ENCODE measurements around the gene SMCO4. TPM values are rescaled to one million over a fixed set of nuclear protein-coding genes. Genes with fewer than 3 reads are reported as not detected.
A peak's percentile ranks its signal among the peaks of the same experiment; 100 is the strongest.

The SMCO4 gene
- total RNA-seq, 6 experiments from 2014 or later = 43.5 to 106 (median 51.8) TPM

GRCh38 chr11:93574638-93575220 lies 31.5 kb upstream of the SMCO4 start:
- Histone ChIP-seq H3K4me1 (peaks cover 0 to 18% (median 8%) of the 10 kb centered on the region in 4 donors), H3K27me3 (no peaks in the 10 kb centered on the region), H3K36me3 (no peaks in the 10 kb centered on the region), H3K27ac (no peak overlapping the region), H3K9me3 (peaks cover 0 to 2% (median 0%) of the 10 kb centered on the region in 4 donors), H3K4me3 (no peak overlapping the region)
- intact Hi-C loops (cut with DNase I) = no loop called here
- no peak for TF ChIP-seq CTCF (IDR thresholded peaks at IDR 0.05)
- TF ChIP-seq POLR2A (IDR thresholded peaks at IDR 0.05) = no peak
- DNase-seq (no peak), ATAC-seq (no peak)
- 88% methylated on average over 2 of the region's 2 CpGs for WGBS (ENCODE audit: insufficient coverage, low coverage, low lambda C conversion rate, missing lambda C conversion rate)

DNA sequence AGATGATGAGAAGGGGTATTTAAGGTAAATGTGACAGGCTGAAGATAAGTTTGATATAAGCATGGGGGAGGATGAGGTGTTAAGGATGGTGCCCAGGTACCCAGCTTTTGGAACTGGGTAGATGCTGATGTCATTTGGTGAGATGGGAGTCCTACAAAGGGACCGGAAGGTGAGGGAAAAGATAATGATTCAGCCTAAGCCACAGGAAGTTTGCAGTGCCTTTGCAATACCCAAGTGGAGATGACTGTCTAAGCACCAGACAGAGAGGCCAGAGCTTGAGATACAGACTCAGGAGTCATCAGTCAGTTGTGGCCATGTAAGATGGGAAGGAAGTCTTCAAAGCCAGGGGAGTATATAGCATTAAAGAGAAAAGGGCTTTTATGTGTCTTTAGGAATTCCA lies 30.0 kb upstream of the SMCO4 start:
- ATAC-seq = no peak
- H3K4me1 ChIP-seq = peaks cover 0 to 31% (median 16%) of the 10 kb centered on the region in 4 donors
- WGBS (ENCODE audit: insufficient coverage, low coverage, low lambda C conversion rate, missing lambda C conversion rate) = 64% methylated on average over 1 of the region's 1 CpG
- H3K9me3 ChIP-seq = no peaks in the 10 kb centered on the region
- H3K27me3 ChIP-seq = no peaks in the 10 kb centered on the region
- no peaks in the 10 kb centered on the region for H3K36me3 ChIP-seq
- no peak for TF ChIP-seq POLR2A (IDR thresholded peaks at IDR 0.05)
- no peak for TF ChIP-seq CTCF (IDR thresholded peaks at IDR 0.05)
- no peak overlapping the region for H3K4me3 ChIP-seq
- H3K27ac ChIP-seq = no peak overlapping the region
- intact Hi-C loops (cut with DNase I) = no loop called here
- DNase-seq = no peak

- Histone ChIP-seq H3K27me3 (no peaks in the 10 kb centered on the region), H3K27ac (no peak overlapping the region), H3K4me3 (no peak overlapping the region), H3K4me1 (peaks cover 0 to 37% (median 18%) of the 10 kb centered on the region in 4 donors), H3K36me3 (no peaks in the 10 kb centered on the region), H3K9me3 (no peaks in the 10 kb centered on the region)
- no peak for ATAC-seq
- TF ChIP-seq CTCF (IDR thresholded peaks at IDR 0.05) (no peak), POLR2A (IDR thresholded peaks at IDR 0.05) (no peak)
- WGBS (ENCODE audit: insufficient coverage, low coverage, low lambda C conversion rate, missing lambda C conversion rate) = 42% methylated on average over 3 of the region's 3 CpGs
- no peak for DNase-seq
- intact Hi-C loops (cut with DNase I) = no loop called here
Observed at GRCh38 chr11:93572621-93573020, 29.4 kb upstream of the SMCO4 start.

DNA sequence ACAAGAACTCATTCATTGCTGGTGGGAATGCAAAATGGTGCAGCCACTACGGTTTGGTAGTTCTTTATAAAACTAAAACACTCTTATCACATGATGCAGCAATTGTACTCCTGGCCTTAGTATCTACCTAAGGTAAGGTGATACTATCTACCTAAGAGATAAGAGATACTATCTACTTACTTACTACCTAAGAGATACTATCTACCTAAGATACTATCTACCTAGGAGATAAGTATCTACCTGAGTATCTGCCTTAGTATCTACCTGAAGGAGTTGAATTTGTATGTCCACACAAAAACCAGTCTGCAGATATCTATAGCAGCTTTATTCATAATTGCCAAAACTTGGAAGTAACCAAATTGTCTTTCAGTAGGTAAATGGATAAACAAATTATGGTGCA lies 29.0 kb upstream of the SMCO4 start:
- Histone ChIP-seq H3K36me3 (no peaks in the 10 kb centered on the region), H3K4me1 (peaks cover 0 to 40% (median 20%) of the 10 kb centered on the region in 4 donors), H3K27ac (no peak overlapping the region), H3K4me3 (no peak overlapping the region), H3K27me3 (no peaks in the 10 kb centered on the region), H3K9me3 (no peaks in the 10 kb centered on the region)
- intact Hi-C loops (cut with DNase I) = no loop called here
- no peak for ATAC-seq
- TF ChIP-seq POLR2A (IDR thresholded peaks at IDR 0.05) = no peak
- DNase-seq = no peak
- WGBS (ENCODE audit: insufficient coverage, low coverage, low lambda C conversion rate, missing lambda C conversion rate) = 100% methylated on average over 1 of the region's 1 CpG

GRCh38 chr11:93571612-93572011 lies 28.4 kb upstream of the SMCO4 start:
- H3K27me3 ChIP-seq = no peaks in the 10 kb centered on the region
- H3K4me1 ChIP-seq = peaks cover 0 to 45% (median 22%) of the 10 kb centered on the region in 4 donors
- peak overlapping the region in 2 of 3 donors; percentile 75 to 79 for H3K27ac ChIP-seq
- H3K36me3 ChIP-seq = no peaks in the 10 kb centered on the region
- TF ChIP-seq CTCF (IDR thresholded peaks at IDR 0.05) (no peak), POLR2A (IDR thresholded peaks at IDR 0.05) (no peak)
- DNase-seq = no peak
- H3K4me3 ChIP-seq = no peak overlapping the region
- 91% methylated on average over 5 of the region's 7 CpGs for WGBS (ENCODE audit: insufficient coverage, low coverage, low lambda C conversion rate, missing lambda C conversion rate)
- no peaks in the 10 kb centered on the region for H3K9me3 ChIP-seq
- ATAC-seq = no peak
- intact Hi-C loops (cut with DNase I) = no loop called here
